Middle frontal gyrus (tissue), 1 donor: Measurements from ENCODE around the gene PRRC2B.
"Not testable (repeated sequence)": the region's sequence is repeated elsewhere in the genome, so short reads cannot be mapped to it uniquely, and the experiment has no call there.

ENCODE experiments used
- DNase-seq: peaks from one replicate; pipeline ENCODE4 v3.0.0-alpha.2; 2015; ENCODE audit warnings: low spot score; ENCODE audit errors: extremely low spot score

PRRC2B gene

GRCh38 chr9:131393622-131394463, at the start of gene PRRC2B:
PRRC2B (plus strand) TSS chr9:131394086; CDS start chr9:131430145, 36,059 bp downstream.
- DNase-seq: peak; percentile 80

- not testable (repeated sequence) for DNase-seq
These were observed 48.9 kb upstream of the PRRC2B start for GRCh38 chr9:131344931-131345535.

GRCh38 chr9:131346559-131346958, 47.3 kb upstream of the PRRC2B start:
- DNase-seq: no peak

GRCh38 chr9:131347376-131348020, 46.4 kb upstream of the PRRC2B start:
- DNase-seq: no peak

GRCh38 chr9:131348631-131349521, 45.0 kb upstream of the PRRC2B start:
- DNase-seq: no peak

- no peak for DNase-seq
These were observed 44.4 kb upstream of the PRRC2B start for GRCh38 chr9:131349522-131349880.

- DNase-seq: peak; percentile 64
These were observed 43.9 kb upstream of the PRRC2B start for GRCh38 chr9:131349881-131350563.

- DNase-seq: not testable (repeated sequence)
These were observed 37.4 kb upstream of the PRRC2B start for GRCh38 chr9:131356479-131356878.

- DNase-seq: no peak
These were observed 35.3 kb upstream of the PRRC2B start for GRCh38 chr9:131358556-131358955.

GRCh38 chr9:131361202-131361833, 32.6 kb upstream of the PRRC2B start:
- no peak for DNase-seq

- no peak for DNase-seq
These were observed 28.3 kb upstream of the PRRC2B start for GRCh38 chr9:131365546-131365945.

- no peak for DNase-seq
These were observed 27.0 kb upstream of the PRRC2B start for GRCh38 chr9:131366761-131367401.

GRCh38 chr9:131367450-131367849, 26.4 kb upstream of the PRRC2B start:
- no peak for DNase-seq

- no peak for DNase-seq
These were observed 23.2 kb upstream of the PRRC2B start for GRCh38 chr9:131370638-131371037.

GRCh38 chr9:131372599-131372973, 21.3 kb upstream of the PRRC2B start:
- DNase-seq: not testable (repeated sequence)

GRCh38 chr9:131374638-131375037, 19.2 kb upstream of the PRRC2B start:
- DNase-seq: not testable (repeated sequence)

- DNase-seq: no peak
These were observed 14.8 kb upstream of the PRRC2B start for GRCh38 chr9:131379056-131379455.

- DNase-seq: no peak
These were observed 10.8 kb upstream of the PRRC2B start for GRCh38 chr9:131382850-131383729.

- DNase-seq: no peak
These were observed 8.6 kb upstream of the PRRC2B start for GRCh38 chr9:131385296-131385695.
